Gastroesophageal sphincter (tissue), 4 donors: ENCODE data around the gene DMBX1. TPM values are rescaled to one million over a fixed set of nuclear protein-coding genes. Genes with fewer than 3 reads are reported as not detected.

ENCODE experiments used
- ATAC-seq: fragments of 150-250 bp; one replicate; pipeline ENCODE4 v1.9.1; 2016; ENCODE audit warnings: mild to moderate bottlenecking, moderate library complexity
- H3K27ac ChIP-seq, 4 donors: fragments of 200-600 bp; sonication (generic) in 3 of 4; 1 replicate in 3 of 4; 2 replicates in 1 of 4; pipeline ENCODE4 v1.5.1; 2016 to 2019
- H3K27me3 ChIP-seq: fragments of 200-600 bp; sonication (generic); one replicate; pipeline ENCODE4 v1.5.1; 2019
- H3K36me3 ChIP-seq, 2 donors: fragments of 200-600 bp; sonication (generic); one replicate each; pipeline ENCODE4 v1.5.1; 2019; ENCODE audit warnings: control low read depth in 1 of 2
- H3K4me1 ChIP-seq, 3 donors: fragments of 200-600 bp; sonication (generic); 1 replicate in 2 of 3; 2 replicates in 1 of 3; pipeline ENCODE4 v1.5.1; 2016 to 2019; ENCODE audit warnings: control low read depth in 2 of 3
- H3K4me3 ChIP-seq, 2 donors: fragments of 200-600 bp; sonication (generic); one replicate each; pipeline ENCODE4 v1.5.1; 2019; ENCODE audit warnings: mild to moderate bottlenecking in 1 of 2, moderate library complexity in 1 of 2
- H3K9me3 ChIP-seq, 3 donors: fragments of 200-600 bp; sonication (generic); one replicate each; pipeline ENCODE4 v1.5.1; 2017 to 2019; ENCODE audit warnings: control low read depth in 2 of 3
- EP300 ChIP-seq: sonication (generic); formaldehyde crosslinking; IDR thresholded peaks from one replicate; pipeline ENCODE4 v1.6.1; 2017; ENCODE audit warnings: antibody characterized with exemption, mild to moderate bottlenecking
- POLR2A ChIP-seq, 2 donors: fragments of 450-650 bp; IDR thresholded peaks; one replicate each; pipeline ENCODE4 v1.6.1; 2017; ENCODE audit warnings: antibody characterized with exemption in 2 of 2, mild to moderate bottlenecking in 2 of 2, moderate library complexity in 1 of 2
- POLR2AphosphoS5 ChIP-seq: sonication (generic); formaldehyde crosslinking; IDR thresholded peaks from one replicate; pipeline ENCODE4 v1.6.1; 2017; ENCODE audit warnings: antibody characterized with exemption
- WGBS, 2 donors: methylation state at CpG; one replicate each; pipeline ENCODE4 v1.1.5; 2018; ENCODE audit warnings: low coverage in 1 of 2; 5-methylcytosine and 5-hydroxymethylcytosine counted together
- total RNA-seq, 4 donors: library from RNA; depleted of rRNA; stranded (reverse); fragments of >200 nt; gene quantifications; one replicate each; pipeline ENCODE4 v1.1.0, GENCODE V29; 2016
- TF ChIP-seq, protein P1 (sequence below), 4 experiments: fragments of 200-600 bp in 2 of 4; fragments of 450-650 bp in 2 of 4; sonication (generic) in 1 of 4; IDR thresholded peaks; one replicate each; pipeline ENCODE4 v1.5.1; 2017 to 2019; ENCODE audit warnings: antibody characterized with exemption in 4 of 4, mild to moderate bottlenecking in 2 of 4, moderate library complexity in 2 of 4

Gene DMBX1
- total RNA-seq, result not detected

DNA sequence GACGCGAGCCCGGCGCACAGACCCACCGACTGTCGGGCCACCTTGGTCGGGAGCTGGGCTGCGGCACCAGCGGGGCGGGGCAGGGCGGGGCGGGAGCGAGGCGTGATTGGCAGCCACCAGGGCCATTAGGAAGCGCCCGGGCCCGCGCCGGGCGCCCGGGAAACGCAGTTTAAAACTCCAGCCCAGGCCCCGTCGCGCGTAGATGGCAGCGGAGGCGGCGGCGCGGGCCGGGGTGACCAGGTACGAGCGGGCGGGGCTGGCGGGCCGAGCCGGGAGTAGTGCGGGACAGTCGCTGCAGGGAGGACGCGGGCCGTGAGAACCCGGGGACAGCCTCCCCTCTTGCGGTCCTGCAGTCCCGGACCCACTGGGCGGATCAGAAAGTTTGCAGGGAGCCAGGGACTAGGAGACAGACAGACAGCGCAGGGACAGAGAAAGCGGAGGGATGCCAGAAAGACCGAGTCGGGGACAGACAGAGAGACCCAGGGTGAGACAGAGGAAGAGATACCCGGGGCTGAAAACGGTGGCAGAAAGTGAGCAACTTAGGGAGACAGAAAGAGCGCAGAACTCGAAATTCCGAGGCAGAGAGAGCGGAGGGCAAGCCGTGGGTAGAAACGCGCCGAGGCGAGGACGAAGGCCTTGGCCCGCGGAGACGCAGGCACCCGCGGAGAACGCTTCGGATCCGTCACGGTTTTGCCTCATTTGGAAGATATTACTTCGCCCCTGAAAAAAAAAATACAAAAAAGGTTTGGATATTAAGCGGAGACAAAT, at the start of gene DMBX1:
Gene DMBX1 (plus strand): TSS at position 199 of the 768 bp plus-strand sequence. CDS start 17,175 bp downstream, outside the sequence.
- Histone ChIP-seq H3K9me3 (no peaks in the 10 kb centered on the region), H3K4me3 (peak within 1 kb of the TSS in 1 of 2 donors; percentile 48), H3K27me3 (peaks cover 100% of the 10 kb centered on the region), H3K36me3 (no peaks in the 10 kb centered on the region), H3K27ac (no peak within 1 kb of the TSS), H3K4me1 (peaks cover 0 to 37% (median 21%) of the 10 kb centered on the region in 3 donors)
- WGBS, 2 donors, result 2 to 5% methylated on average over 20 to 26 of the region's 74 CpGs
- peak; percentile 12 for ATAC-seq
- TF ChIP-seq, protein P1, sequence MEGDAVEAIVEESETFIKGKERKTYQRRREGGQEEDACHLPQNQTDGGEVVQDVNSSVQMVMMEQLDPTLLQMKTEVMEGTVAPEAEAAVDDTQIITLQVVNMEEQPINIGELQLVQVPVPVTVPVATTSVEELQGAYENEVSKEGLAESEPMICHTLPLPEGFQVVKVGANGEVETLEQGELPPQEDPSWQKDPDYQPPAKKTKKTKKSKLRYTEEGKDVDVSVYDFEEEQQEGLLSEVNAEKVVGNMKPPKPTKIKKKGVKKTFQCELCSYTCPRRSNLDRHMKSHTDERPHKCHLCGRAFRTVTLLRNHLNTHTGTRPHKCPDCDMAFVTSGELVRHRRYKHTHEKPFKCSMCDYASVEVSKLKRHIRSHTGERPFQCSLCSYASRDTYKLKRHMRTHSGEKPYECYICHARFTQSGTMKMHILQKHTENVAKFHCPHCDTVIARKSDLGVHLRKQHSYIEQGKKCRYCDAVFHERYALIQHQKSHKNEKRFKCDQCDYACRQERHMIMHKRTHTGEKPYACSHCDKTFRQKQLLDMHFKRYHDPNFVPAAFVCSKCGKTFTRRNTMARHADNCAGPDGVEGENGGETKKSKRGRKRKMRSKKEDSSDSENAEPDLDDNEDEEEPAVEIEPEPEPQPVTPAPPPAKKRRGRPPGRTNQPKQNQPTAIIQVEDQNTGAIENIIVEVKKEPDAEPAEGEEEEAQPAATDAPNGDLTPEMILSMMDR (IDR thresholded peaks at IDR 0.05), result no peak
- TF ChIP-seq EP300, result no peak

GRCh38 chr1:46440478-46440877, 49.2 kb upstream of the DMBX1 start:
- Histone ChIP-seq H3K27me3 (peaks cover 6% of the 10 kb centered on the region), H3K9me3 (no peaks in the 10 kb centered on the region), H3K4me1 (peaks cover 0 to 10% (median 0%) of the 10 kb centered on the region in 3 donors), H3K27ac (no peak overlapping the region), H3K36me3 (no peaks in the 10 kb centered on the region), H3K4me3 (no peak overlapping the region)
- TF ChIP-seq POLR2AphosphoS5, result no peak
- TF ChIP-seq, protein P1 (IDR thresholded peaks at IDR 0.05), result no peak
- no peak for TF ChIP-seq EP300
- no peak for TF ChIP-seq POLR2A (IDR thresholded peaks at IDR 0.05)
- ATAC-seq, result no peak
- 92% methylated on average over 2 of the region's 2 CpGs; no CpG with 5 or more reads in 1 of the 2 donors for WGBS, 2 donors

DNA sequence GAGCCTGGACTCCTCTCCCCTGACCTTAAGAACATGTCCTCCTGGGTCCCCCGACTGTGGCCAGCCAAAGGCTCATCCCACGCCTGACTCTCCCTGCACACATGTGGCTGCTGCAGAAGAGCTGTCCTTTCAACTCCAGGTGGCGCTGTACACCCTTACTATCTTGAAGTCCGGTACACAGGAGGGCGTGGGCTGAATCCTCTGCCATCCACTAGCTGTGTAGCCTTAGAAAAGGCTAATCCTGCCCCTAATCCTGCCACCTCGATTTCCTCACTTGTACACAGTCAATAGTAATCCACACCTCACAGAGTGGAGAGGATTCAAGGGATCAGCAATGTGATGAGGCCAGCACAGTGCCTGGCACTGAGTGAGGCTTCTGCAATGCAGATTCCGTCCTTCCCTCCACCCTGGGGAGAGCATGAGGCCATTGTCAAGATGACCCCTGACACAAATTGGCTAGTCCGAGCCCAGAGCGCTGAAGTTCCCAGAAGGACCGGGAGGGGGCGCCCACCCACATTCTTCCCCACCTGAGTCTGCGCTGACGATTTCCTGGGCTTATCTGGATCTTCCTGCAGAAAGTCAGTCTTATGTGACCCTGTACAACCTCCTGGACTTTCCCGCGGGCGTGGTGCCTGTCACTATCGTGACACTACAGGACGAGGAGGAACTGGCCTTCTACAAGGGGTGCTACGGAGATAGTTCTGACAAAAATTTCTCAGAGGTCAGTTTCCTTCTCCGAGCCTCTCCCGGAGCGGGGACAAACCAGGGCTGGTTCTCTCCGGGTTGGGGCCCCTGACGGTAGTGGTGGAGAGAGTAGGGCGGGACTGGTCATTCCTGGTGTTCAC, 47.1 kb upstream of the DMBX1 start:
- WGBS, 2 donors, result 19 to 40% methylated on average over 1 to 2 of the region's 25 CpGs
- ATAC-seq, result peak; percentile 63
- Histone ChIP-seq H3K9me3 (no peaks in the 10 kb centered on the region), H3K4me3 (peak overlapping the region; percentile 16 to 41), H3K27me3 (peaks cover 19% of the 10 kb centered on the region), H3K4me1 (peaks cover 0 to 16% (median 0%) of the 10 kb centered on the region in 3 donors), H3K27ac (peak overlapping the region in 1 of 4 donors; percentile 31), H3K36me3 (no peaks in the 10 kb centered on the region)
- TF ChIP-seq, protein P1 (IDR thresholded peaks at IDR 0.05), result peak; percentile 65 to 95 (median 86)
- TF ChIP-seq POLR2AphosphoS5, result no peak

DNA sequence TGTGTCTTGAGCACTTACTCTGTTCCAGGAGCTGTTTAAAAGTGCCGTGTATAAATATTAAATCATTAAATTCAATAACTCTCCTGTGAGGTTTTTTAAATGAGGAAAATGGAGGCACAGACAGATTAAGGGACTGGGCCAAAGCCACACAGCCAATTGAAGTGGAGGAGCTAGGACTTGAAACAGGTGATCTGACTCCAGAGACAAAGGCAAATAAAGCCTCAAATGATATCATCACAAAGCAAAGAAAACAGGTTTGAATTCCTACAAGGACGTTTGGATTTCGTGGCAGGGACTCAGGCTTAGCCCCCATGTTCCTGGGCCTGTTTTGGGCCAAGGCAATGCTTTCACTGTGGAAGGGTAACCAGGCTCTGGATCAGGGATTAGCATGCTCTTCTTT, 45.2 kb upstream of the DMBX1 start:
- peaks cover 0 to 28% (median 0%) of the 10 kb centered on the region in 3 donors for H3K4me1 ChIP-seq
- WGBS, 2 donors, result 76 to 79% methylated on average over 3 of the region's 3 CpGs

More for the DNA sequence above, 45.2 kb upstream of the DMBX1 start:
- TF ChIP-seq EP300 (no peak), POLR2AphosphoS5 (no peak), POLR2A (IDR thresholded peaks at IDR 0.05) (no peak)
- TF ChIP-seq, protein P1 (IDR thresholded peaks at IDR 0.05), result no peak
- Histone ChIP-seq H3K9me3 (no peaks in the 10 kb centered on the region), H3K36me3 (no peaks in the 10 kb centered on the region), H3K27ac (no peak overlapping the region), H3K4me3 (no peak overlapping the region), H3K27me3 (peaks cover 36% of the 10 kb centered on the region)
- no peak for ATAC-seq
